ENCODE measurements around the gene RASSF10. TPM values are rescaled to one million over a fixed set of nuclear protein-coding genes. Genes with fewer than 3 reads are reported as not detected.

The RASSF10 gene
- total RNA-seq, result not detected in 2 replicates

GRCh38 chr11:13008625-13009475 lies at the start of gene RASSF10:
TSS of gene RASSF10 (plus strand) at chr11:13009316. CDS start at chr11:13009577, 261 bp downstream.
- intact Hi-C loops (cut with micrococcal nuclease), result no loop called here
- no peak for DNase-seq (ENCODE audit: low spot score)
- no peaks in the 10 kb centered on the region for H3K36me3 Mint-ChIP-seq (ENCODE audit: low read depth)
- no peak within 1 kb of the TSS for H3K4me3 Mint-ChIP-seq
- H3K4me1 Mint-ChIP-seq (ENCODE audit: low read depth), result no peaks in the 10 kb centered on the region
- H3K27me3 Mint-ChIP-seq (ENCODE audit: insufficient read depth), result peaks cover 59% of the 10 kb centered on the region
- H3K27ac Mint-ChIP-seq, result no peak within 1 kb of the TSS
- no peaks in the 10 kb centered on the region for H3K9me3 Mint-ChIP-seq

- Mint-ChIP-seq H3K4me3 (no peak overlapping the region), H3K4me1 (ENCODE audit: low read depth) (no peaks in the 10 kb centered on the region), H3K9me3 (no peaks in the 10 kb centered on the region), H3K27me3 (ENCODE audit: insufficient read depth) (peaks cover 17% of the 10 kb centered on the region), H3K36me3 (ENCODE audit: low read depth) (no peaks in the 10 kb centered on the region), H3K27ac (no peak overlapping the region)
- no peak for DNase-seq (ENCODE audit: low spot score)
- intact Hi-C loops (cut with micrococcal nuclease), result no loop called here
Observed at GRCh38 chr11:12961615-12962014, 47.5 kb upstream of the RASSF10 start.

- no peak for DNase-seq (ENCODE audit: low spot score)
- Mint-ChIP-seq H3K36me3 (ENCODE audit: low read depth) (no peaks in the 10 kb centered on the region), H3K9me3 (no peaks in the 10 kb centered on the region), H3K27me3 (ENCODE audit: insufficient read depth) (peaks cover 18% of the 10 kb centered on the region), H3K27ac (no peak overlapping the region), H3K4me3 (no peak overlapping the region), H3K4me1 (ENCODE audit: low read depth) (no peaks in the 10 kb centered on the region)
- intact Hi-C loops (cut with micrococcal nuclease), result no loop called here
Observed at GRCh38 chr11:12962306-12962705, 46.8 kb upstream of the RASSF10 start.

- intact Hi-C loops (cut with micrococcal nuclease), result no loop called here
- Mint-ChIP-seq H3K27ac (no peak overlapping the region), H3K4me3 (no peak overlapping the region), H3K4me1 (ENCODE audit: low read depth) (no peaks in the 10 kb centered on the region), H3K27me3 (ENCODE audit: insufficient read depth) (peaks cover 15% of the 10 kb centered on the region), H3K9me3 (no peaks in the 10 kb centered on the region), H3K36me3 (ENCODE audit: low read depth) (no peaks in the 10 kb centered on the region)
- DNase-seq (ENCODE audit: low spot score), result no peak
Observed at GRCh38 chr11:12963051-12963450, 46.1 kb upstream of the RASSF10 start.

- DNase-seq (ENCODE audit: low spot score), result peak; percentile 21
- Mint-ChIP-seq H3K27me3 (ENCODE audit: insufficient read depth) (peaks cover 15% of the 10 kb centered on the region), H3K4me1 (ENCODE audit: low read depth) (no peaks in the 10 kb centered on the region), H3K9me3 (no peaks in the 10 kb centered on the region), H3K36me3 (ENCODE audit: low read depth) (no peaks in the 10 kb centered on the region), H3K4me3 (no peak overlapping the region), H3K27ac (no peak overlapping the region)
- intact Hi-C loops (cut with micrococcal nuclease), result loop anchor here (1.0 kb wide), 5 partner anchors 219 to 502 kb away; no protein-coding TSS in a partner anchor
Observed at GRCh38 chr11:12963792-12964536, 45.2 kb upstream of the RASSF10 start.

- Mint-ChIP-seq H3K36me3 (ENCODE audit: low read depth) (no peaks in the 10 kb centered on the region), H3K27ac (no peak overlapping the region), H3K27me3 (ENCODE audit: insufficient read depth) (peaks cover 15% of the 10 kb centered on the region), H3K9me3 (no peaks in the 10 kb centered on the region), H3K4me3 (no peak overlapping the region), H3K4me1 (ENCODE audit: low read depth) (no peaks in the 10 kb centered on the region)
- intact Hi-C loops (cut with micrococcal nuclease), result loop anchor here (1.0 kb wide), 5 partner anchors 219 to 502 kb away; no protein-coding TSS in a partner anchor
- DNase-seq (ENCODE audit: low spot score), result no peak
Observed at GRCh38 chr11:12964650-12965049, 44.5 kb upstream of the RASSF10 start.

- Mint-ChIP-seq H3K36me3 (ENCODE audit: low read depth) (no peaks in the 10 kb centered on the region), H3K4me1 (ENCODE audit: low read depth) (no peaks in the 10 kb centered on the region), H3K9me3 (no peaks in the 10 kb centered on the region), H3K27ac (no peak overlapping the region), H3K4me3 (no peak overlapping the region), H3K27me3 (ENCODE audit: insufficient read depth) (peaks cover 15% of the 10 kb centered on the region)
- intact Hi-C loops (cut with micrococcal nuclease), result no loop called here
- no peak for DNase-seq (ENCODE audit: low spot score)
Observed at GRCh38 chr11:12966002-12966401, 43.1 kb upstream of the RASSF10 start.

- H3K36me3 Mint-ChIP-seq (ENCODE audit: low read depth), result no peaks in the 10 kb centered on the region
- DNase-seq (ENCODE audit: low spot score), result no peak
- H3K4me3 Mint-ChIP-seq, result no peak overlapping the region
- H3K4me1 Mint-ChIP-seq (ENCODE audit: low read depth), result no peaks in the 10 kb centered on the region
- no peaks in the 10 kb centered on the region for H3K9me3 Mint-ChIP-seq
- no peak overlapping the region for H3K27ac Mint-ChIP-seq
- peaks cover 13% of the 10 kb centered on the region for H3K27me3 Mint-ChIP-seq (ENCODE audit: insufficient read depth)
- intact Hi-C loops (cut with micrococcal nuclease), result no loop called here
Observed at GRCh38 chr11:12968101-12968500, 41.0 kb upstream of the RASSF10 start.

- no peak overlapping the region for H3K27ac Mint-ChIP-seq
- intact Hi-C loops (cut with micrococcal nuclease), result no loop called here
- H3K4me1 Mint-ChIP-seq (ENCODE audit: low read depth), result no peaks in the 10 kb centered on the region
- H3K36me3 Mint-ChIP-seq (ENCODE audit: low read depth), result no peaks in the 10 kb centered on the region
- DNase-seq (ENCODE audit: low spot score), result no peak
- no peak overlapping the region for H3K4me3 Mint-ChIP-seq
- no peaks in the 10 kb centered on the region for H3K9me3 Mint-ChIP-seq
- peaks cover 11% of the 10 kb centered on the region for H3K27me3 Mint-ChIP-seq (ENCODE audit: insufficient read depth)
Observed at GRCh38 chr11:12968826-12969225, 40.3 kb upstream of the RASSF10 start.

GRCh38 chr11:12971955-12972354 lies 37.2 kb upstream of the RASSF10 start:
- Mint-ChIP-seq H3K4me1 (ENCODE audit: low read depth) (no peaks in the 10 kb centered on the region), H3K4me3 (no peak overlapping the region)
- intact Hi-C loops (cut with micrococcal nuclease), result no loop called here

GRCh38 chr11:12973528-12974181 lies 35.5 kb upstream of the RASSF10 start:
- H3K4me1 Mint-ChIP-seq (ENCODE audit: low read depth), result no peaks in the 10 kb centered on the region
- no peak for DNase-seq (ENCODE audit: low spot score)
- peaks cover 3% of the 10 kb centered on the region for H3K27me3 Mint-ChIP-seq (ENCODE audit: insufficient read depth)
- intact Hi-C loops (cut with micrococcal nuclease), result no loop called here
- H3K27ac Mint-ChIP-seq, result no peak overlapping the region
- H3K9me3 Mint-ChIP-seq, result no peaks in the 10 kb centered on the region
- H3K36me3 Mint-ChIP-seq (ENCODE audit: low read depth), result no peaks in the 10 kb centered on the region
- H3K4me3 Mint-ChIP-seq, result no peak overlapping the region

More at GRCh38 chr11:12971955-12972354, 37.2 kb upstream of the RASSF10 start:
- no peak for DNase-seq (ENCODE audit: low spot score)
- no peaks in the 10 kb centered on the region for H3K36me3 Mint-ChIP-seq (ENCODE audit: low read depth)
- H3K27me3 Mint-ChIP-seq (ENCODE audit: insufficient read depth), result peaks cover 6% of the 10 kb centered on the region
- no peaks in the 10 kb centered on the region for H3K9me3 Mint-ChIP-seq
- H3K27ac Mint-ChIP-seq, result no peak overlapping the region

GRCh38 chr11:12975195-12975594 lies 33.9 kb upstream of the RASSF10 start:
- H3K9me3 Mint-ChIP-seq, result no peaks in the 10 kb centered on the region
- no peak overlapping the region for H3K27ac Mint-ChIP-seq
- no peak for DNase-seq (ENCODE audit: low spot score)
- no peak overlapping the region for H3K4me3 Mint-ChIP-seq
- H3K27me3 Mint-ChIP-seq (ENCODE audit: insufficient read depth), result peaks cover 3% of the 10 kb centered on the region
- intact Hi-C loops (cut with micrococcal nuclease), result no loop called here
- H3K36me3 Mint-ChIP-seq (ENCODE audit: low read depth), result no peaks in the 10 kb centered on the region
- H3K4me1 Mint-ChIP-seq (ENCODE audit: low read depth), result no peaks in the 10 kb centered on the region

All from activated T-helper 1 cell treated with anti-CD3 and anti-CD28 coated beads, Interleukin-12 subunit alpha, Interleukin-12 subunit beta, Interleukin-2, Interleukin-4 antibody, amounts not matched to agents 30 ng/mL and 10 ng/mL and 1 ng/mL, durations not matched to agents 14 hours and 24 hours and 36 hours (primary cell).